ENCODE results near the gene CDH9.
"Not testable (repeated sequence)": the region's sequence is repeated elsewhere in the genome, so short reads cannot be mapped to it uniquely, and the experiment has no call there.

Gene CDH9

GRCh38 chr5:26948921-26949320, 89.5 kb downstream of the CDH9 start:
- no peak for DNase-seq

GRCh38 chr5:26945901-26946300, 92.5 kb downstream of the CDH9 start:
- no peak for DNase-seq

- no peak for DNase-seq
These were observed 95.9 kb downstream of the CDH9 start for GRCh38 chr5:26942481-26942880.

DNA sequence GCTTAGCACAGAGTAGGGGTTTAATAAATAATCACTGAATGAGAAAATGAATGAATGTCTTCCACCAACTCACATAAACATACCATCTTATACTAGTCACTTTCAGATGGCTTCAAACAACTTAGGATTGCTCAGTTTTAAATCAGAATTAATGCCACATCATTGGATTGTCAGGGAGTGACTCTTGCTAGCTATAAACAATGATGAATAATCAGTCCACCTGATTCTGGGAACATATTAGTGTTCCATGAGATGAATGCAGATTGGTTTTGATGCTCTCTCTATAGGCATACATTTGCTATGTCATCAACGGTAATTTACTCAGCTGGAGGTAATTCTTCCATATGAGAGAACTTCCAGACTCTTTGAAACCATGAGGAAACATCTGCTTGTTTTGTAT, 97.4 kb downstream of the CDH9 start:
- DNase-seq: no peak

DNA sequence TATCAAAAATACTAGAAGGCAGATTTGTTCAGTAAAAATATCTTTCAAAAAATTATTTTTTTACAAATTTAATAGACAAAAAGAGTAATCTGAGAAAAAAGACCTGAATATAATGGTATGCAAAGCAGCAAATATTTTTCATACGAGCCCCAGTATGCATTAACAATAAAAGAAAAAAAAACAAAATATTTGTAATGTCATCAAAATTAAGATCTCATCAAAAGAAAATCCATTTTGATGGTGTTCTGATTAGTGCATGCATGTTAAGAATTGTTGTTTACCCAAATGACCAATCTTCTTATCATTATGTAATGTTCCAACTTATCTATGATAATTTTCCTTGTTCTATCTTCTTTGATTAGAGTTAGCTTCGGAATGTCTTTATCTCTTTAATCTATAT, 106.1 kb downstream of the CDH9 start:
- DNase-seq: no peak

DNA sequence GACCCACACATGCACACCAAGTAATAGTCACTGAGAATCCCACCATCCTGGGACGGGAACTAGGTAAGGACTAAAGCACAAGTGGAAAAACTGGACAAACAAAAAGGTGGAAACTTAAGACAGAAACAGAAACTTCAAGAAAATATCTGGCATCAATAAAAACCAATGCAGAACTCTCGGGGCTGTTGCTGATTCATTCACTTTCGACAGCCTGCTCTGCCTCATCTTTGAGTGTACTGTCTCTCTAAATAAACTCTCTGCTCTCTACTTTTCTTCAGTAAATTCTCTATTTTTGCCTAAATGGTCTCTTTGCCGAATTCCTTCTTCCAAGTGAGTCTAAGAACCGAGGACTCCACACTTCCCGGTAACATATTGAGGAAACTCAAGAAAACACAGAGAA, 116.9 kb downstream of the CDH9 start:
- no peak for DNase-seq

DNA sequence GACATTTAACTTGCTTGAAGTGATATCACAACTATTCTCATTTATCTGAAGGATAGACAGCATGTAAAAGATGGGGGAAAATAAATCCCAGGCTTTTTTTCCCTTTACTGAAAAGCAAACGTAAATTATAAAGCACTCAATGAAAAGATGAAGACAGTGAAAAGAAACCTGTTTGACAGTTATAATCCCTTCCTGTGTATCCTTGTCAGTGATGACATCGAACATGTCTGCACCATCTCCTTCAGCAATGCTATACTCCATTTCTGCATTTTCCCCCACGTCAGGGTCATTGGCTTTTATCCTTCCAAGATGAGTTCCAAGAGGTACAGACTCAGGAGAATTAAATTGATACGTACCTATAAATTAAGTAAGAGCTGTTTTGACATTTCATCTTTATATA, 134.9 kb downstream of the CDH9 start:
- DNase-seq: no peak

GRCh38 chr5:26894719-26895263, 143.6 kb downstream of the CDH9 start:
- no peak for DNase-seq

DNA sequence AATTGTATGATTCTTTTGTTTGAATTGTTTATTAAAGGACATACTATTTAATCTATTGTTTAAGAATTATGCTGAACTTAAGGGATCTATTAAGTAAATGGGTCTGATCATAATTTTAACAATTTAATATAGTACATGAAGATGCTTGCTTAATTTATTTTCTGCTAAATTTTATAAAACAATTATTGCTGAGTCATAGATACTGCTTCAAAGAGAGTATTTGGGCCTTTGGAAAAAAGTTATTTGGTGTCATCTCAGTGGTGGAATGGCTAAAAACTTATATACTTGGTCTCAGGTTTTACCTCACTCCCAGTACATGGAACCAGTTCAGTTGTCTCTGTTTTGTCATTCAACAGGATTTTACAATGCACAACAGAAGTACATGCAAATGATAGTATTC, 145.3 kb downstream of the CDH9 start:
- DNase-seq: no peak

DNA sequence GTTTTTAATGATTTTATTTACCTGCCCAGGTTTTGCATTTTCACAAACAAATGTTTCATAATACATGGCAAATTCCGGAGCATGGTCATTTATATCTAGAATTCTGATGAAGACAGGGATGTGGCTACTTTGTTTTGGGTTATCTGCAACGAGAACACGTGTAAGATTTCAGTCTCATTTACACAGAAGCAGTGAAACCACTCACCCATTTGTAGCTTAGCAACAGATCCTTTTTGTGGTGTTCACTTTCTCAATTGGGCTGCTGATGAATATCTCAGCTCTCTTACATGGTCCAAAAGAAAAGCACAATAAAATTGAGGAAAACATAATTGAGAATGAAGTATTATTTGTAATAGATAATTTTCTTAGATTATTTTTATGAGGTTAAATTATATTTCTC, 148.6 kb downstream of the CDH9 start:
- DNase-seq: no peak

DNA sequence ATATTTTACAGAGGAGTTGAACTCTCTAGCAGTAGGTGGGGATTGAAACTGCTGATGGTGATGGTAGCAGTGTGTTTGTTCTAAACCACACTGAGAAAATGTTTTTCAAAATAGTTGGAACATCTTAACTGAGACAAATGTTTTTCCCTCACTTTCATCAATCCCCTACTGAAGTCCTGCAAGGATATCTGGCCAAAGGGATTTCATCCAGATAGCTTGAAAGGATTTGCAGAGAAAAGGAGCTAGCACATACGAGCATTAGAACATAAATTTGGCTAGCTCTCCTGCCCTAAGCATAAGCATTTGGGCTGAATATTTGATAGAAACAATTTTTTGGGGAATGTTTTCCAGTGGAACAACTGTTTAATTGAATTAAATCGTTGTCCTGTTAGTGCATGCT, 153.9 kb downstream of the CDH9 start:
- no peak for DNase-seq

DNA sequence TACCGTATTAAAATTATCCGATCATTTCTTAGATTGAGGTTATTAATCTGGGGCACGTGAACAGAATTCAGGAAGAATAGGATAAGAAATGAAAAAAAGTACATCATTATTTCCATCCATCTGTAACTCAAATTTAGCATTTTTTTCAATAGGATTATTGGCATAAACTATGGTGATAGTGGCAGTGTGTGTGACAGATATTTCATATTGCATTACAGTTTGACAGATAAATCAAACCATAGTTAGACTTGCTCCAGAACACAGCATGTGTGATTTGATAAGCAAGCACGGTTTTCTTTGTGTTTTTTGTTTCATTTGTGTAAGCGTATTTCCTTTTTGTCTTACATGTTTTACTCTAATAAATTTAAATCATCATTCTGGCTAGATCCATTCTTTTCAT, 155.0 kb downstream of the CDH9 start:
- no peak for DNase-seq

GRCh38 chr5:26881901-26882300, 156.5 kb downstream of the CDH9 start:
- DNase-seq: no peak

DNA sequence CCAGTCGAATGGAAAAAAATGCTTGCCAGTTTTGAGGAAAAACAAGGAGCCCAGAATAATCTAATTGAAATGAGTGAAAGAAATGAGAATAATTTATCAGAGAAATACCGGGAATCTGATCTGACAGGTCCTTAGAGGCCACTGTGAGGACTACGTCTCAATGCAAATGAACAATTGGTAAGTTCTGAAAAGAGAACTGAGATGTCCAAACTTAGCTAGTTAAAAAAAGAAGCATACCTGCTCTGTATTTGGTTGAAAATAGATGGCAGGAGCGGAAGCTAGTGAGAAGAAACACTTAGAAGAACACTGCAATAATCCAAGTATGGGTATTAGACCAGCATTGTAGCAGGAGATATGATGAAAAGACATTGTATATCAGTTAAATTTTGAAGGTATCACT, 161.2 kb downstream of the CDH9 start:
- no peak for DNase-seq

DNA sequence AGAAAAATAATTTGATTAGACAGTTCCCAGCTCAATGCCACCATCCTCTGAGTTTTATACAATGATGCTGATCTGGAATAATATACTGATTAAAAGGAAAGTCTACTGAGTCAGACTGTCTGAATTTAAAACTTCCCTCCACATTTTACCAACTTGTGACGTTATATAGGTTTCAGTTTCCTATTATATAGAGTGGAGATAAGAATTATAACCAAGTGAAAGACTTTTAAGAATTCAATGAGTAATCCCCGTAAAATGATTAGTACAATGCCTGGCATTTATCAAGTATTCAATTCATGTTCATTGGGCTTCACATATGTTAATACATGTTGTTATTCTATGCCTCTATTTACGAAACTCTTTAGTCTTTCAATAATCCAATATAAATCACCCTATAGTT, 166.0 kb downstream of the CDH9 start:
- DNase-seq: no peak

DNA sequence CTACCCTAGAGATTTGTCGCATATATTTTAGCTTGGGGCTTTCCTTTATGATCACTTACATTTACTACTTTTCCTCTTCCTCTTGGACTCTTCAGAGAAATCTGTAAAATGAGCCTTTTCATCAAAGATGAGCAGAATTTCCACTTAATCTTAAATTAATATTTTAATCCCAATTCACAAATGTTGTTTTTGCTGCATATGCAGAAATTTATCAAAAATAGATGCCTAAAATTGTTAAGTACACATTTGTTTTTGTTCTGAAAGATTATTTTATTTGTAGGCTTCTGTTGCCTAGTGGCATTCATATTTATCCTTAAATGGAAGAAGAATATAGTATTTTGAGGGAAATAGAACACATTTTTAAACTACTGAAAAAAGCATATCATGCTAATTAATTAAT, 168.6 kb downstream of the CDH9 start:
- no peak for DNase-seq

GRCh38 chr5:26868504-26868903, 169.9 kb downstream of the CDH9 start:
- DNase-seq: no peak

DNA sequence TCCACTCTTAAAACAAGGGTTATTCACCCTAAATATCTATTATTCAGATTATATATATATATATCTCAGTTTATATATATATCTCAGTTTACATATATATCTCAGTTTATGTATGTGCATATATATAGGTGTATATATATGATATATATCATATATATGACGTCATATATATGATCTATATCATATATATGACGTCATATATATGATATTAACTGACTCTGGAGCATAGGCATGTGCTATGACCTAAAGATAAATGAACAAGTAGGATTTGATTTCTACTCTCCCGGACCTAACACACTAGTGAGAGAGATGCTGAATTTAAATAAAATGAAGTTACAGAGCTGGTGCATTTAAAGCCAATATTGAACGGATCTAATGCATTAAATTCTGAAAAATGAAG, 174.3 kb downstream of the CDH9 start:
- DNase-seq: no peak

DNA sequence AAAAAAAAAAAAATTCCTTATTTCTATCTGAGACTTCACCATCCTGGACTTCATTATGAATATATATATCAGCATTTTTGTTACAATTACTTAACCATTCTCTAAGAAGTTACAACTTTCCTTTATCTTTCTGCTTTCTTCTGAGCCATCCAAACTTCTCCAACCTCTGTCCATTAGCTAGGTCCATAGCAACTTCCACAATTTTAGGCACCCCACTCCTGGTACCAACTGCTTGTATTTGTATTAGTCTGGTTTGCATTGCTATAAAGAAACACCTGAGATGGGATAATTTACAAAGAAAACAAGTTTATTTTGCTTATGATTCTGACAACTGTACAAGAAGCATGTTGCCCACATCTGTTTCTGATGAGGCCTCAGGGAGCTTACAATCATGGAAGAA, 182.1 kb downstream of the CDH9 start:
- no peak for DNase-seq

DNA sequence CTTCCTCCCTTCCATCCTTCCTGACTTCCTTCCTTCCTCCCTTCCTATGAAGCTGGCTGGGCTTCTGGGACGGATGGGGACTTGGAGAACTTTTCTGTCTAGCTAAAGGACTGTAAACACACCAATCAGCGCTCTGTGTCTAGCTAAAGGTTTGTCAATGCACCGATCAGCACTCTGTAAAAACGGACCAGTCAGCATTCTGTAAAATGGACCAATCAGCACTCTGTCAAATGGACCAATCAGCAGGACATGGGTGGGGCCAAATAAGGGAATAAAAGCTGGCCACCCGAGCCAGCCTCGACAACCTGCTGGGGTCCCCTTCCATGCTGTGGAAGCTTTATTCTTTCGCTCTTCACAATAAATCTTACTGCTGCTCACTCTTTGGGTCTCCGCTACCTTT, 185.9 kb downstream of the CDH9 start:
- not testable (repeated sequence) for DNase-seq

DNA sequence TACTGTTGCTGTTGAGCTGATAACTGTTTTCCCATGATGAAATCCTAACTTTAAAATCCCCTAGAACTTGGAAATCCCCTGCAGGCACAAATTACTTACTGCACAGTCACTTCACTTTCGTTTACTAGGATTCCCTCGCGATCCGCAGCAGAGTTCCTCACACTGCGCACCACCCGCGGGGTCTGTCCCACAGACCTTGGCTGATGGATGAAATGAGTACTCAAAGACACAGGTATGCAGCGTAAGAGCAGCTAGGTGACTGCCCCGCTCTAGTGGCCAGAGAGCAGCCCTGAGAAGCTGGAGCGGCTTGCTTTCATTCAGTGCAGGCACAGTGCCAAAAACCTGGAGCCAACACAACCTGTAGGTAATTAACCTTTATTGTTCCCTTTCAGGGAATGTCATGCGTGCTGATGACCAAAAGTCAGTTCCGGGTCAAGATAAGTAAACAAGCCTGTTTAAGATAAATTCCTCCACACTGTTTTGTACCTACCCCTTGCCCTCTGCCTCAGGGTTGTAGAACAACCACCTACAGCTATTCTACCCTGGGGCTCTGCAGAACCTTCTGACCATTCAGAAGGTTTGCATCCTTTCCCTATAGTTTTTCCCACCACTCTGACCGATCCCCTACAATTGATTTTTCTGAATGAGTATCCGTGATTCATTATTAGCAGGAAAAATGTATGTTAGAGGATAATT, 191.2 kb downstream of the CDH9 start:
- DNase-seq: no peak

GRCh38 chr5:26843677-26844076, 194.7 kb downstream of the CDH9 start:
- no peak for DNase-seq

GRCh38 chr5:26833596-26833995, 204.8 kb downstream of the CDH9 start:
- no peak for DNase-seq
